Stimulated activated CD8-positive, alpha-beta memory T cell treated with anti-CD3 and anti-CD28 coated beads, Interleukin-15, amount 100 ng/mL, for 48 hours (primary cell): ENCODE results near the gene PARD3.

Source experiments
- DNase-seq, 2 donors: peaks; one replicate each; pipeline ENCODE4 v3.0.0-alpha.2; 2020; ENCODE audit warnings: low read depth in 2 of 2

PARD3 gene

GRCh38 chr10:34107626-34108516 lies 707.2 kb downstream of the PARD3 start:
- no peak for DNase-seq

- no peak for DNase-seq
These were observed 708.7 kb downstream of the PARD3 start for GRCh38 chr10:34106356-34106885.

- no peak for DNase-seq
These were observed 710.1 kb downstream of the PARD3 start for GRCh38 chr10:34104829-34105572.

DNA sequence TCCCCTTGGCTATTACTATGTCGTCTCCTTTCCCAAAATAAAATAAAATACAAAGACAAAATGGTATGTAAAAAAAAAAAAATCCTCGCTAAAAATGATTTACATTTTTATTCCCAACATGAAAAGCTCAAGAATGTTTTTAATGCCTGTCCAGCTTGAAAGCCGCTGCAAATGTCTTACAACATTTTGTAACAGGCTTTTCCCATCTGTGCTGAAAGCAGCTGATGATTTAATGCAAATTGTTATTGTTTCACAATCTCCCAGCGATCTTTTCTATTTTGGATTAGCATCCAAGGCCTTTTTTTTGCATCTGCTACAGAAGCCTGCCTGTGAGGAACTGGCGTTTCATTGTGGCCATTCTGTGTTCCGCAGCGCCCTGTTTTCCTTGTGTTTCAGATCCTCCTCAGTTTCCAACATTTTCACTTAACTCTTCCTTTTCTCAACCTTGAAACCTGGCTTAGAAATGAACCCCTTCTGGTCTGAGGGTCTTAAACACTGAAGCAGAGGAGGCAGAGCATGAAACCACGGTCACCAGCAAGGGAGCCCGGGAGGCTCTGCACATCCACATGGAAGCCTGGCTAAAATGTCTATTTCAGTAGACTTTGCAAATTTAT lies 712.1 kb downstream of the PARD3 start:
- DNase-seq = no peak

DNA sequence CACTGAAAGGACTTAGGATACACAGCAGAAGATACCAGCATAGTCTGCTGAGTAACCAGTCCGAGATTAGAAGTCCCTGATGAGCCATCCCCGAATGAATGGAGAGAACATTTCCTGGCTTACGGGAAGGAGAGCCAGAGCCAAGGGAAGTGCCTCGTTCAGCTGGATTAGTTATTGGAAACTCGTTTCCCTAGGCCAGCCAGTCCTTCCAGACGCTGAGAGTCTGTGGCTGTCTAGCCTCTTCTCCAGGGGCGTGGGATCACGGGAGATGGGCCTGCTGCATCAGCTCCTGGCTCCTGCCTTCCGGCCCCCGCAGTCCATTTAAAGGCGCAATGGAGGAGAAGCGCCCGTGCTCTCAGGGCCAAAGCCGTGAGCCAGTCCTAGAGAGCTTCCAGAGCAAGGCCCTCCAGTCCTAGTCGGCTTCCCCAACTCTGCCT lies 712.8 kb downstream of the PARD3 start:
- no peak for DNase-seq

DNA sequence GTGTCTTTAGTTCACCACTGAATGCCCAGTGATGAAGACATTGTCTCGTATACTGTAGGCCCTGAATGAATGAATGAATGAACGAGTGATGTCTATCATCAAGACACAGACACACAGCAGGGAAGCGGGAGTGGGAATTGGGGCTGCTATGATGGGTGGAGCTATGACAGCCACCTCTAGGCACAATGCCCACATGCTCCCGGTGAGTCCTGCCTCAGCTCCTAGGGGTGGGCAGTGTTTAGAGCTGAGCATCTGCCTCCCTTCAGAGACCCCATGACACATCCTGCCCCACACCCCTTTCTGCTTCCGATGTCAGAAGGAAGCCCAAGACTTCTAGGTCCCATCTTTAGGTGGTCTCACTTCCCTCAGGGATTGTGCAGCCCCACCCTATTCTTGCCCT lies 714.1 kb downstream of the PARD3 start:
- no peak for DNase-seq

DNA sequence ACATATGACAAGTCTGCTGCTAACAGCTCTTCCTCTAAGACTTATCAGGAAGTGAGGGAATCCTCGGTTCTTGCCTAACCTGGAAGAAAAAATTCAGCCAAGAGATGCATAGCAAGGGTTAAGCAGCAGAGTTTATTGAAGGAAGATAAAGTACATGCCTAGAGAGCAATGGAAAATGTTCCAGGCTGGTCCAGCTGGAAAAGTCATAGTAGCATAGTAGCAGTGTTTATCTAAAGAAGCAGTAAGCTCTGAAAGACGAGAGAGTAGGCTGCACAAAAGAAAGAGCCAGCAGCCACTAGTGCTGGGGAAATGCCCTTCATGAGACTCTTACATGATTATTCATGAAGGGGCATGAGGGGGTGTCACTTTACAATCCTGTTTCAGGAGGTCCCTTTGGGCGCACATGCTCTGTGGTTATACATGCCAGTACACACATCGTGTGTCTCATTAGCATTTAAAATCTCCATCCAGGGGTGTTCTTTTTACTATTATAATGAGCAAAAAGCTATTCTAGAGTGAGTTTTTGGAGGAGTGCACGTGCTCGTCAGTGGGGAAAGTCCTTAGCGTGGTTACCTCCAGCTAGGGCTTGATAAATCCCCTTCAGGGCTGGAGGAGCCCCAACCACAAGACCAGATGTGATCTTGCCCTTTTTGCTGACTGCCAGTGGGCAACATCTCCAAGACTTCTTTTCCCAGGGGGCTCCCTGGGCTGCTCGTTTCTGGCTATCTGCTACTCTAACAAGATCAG lies 716.1 kb downstream of the PARD3 start:
- DNase-seq = no peak

- DNase-seq = no peak
These were observed 717.4 kb downstream of the PARD3 start for GRCh38 chr10:34097682-34098081.

GRCh38 chr10:34094961-34095360 lies 720.1 kb downstream of the PARD3 start:
- DNase-seq = no peak

DNA sequence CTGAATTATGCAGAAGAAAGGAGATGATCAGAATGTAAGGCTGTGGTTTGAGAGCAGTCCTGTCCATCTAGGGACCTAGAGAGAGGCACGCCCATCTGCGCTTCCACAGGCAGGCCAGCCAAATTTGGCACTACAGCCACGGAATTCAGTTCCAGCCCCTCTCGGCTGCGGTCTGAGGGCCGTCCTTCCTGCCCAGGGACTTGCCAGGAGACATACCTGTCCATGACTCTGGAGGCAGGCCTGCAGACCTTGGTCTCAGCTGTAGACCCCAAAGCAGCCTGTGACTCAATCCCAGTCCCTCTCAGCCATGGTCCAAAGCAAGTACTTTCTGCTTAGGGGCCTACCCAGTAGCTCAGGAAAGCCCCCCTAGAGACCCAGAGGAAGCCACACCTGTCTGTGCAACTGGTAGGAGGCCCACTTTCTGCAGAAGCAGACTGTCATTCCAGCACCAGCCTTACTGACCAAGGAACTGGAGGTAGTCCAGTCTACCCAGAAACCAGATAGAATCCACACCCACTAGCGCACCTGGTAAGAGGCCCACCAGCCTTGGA lies 720.9 kb downstream of the PARD3 start:
- DNase-seq = no peak

DNA sequence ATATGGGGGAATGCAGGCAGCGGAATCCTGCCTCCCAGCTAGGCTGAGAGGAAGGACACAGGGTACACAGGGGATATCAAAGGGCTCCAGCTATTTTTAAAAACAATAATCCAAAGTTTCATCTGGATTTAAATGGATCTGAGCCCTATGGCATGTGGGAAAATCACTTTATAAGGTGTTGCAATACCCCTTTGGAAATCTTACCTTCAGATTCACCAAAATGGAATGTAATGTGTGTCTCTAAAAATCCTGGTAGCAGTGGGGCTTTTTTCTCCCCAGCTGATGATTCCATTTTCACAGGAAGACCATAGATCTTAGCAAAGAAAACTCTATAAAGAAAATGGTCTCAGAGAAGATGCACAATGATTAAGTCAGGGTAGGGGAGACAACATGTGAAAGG lies 722.2 kb downstream of the PARD3 start:
- no peak for DNase-seq

- no peak for DNase-seq
These were observed 723.4 kb downstream of the PARD3 start for GRCh38 chr10:34091635-34092195.

DNA sequence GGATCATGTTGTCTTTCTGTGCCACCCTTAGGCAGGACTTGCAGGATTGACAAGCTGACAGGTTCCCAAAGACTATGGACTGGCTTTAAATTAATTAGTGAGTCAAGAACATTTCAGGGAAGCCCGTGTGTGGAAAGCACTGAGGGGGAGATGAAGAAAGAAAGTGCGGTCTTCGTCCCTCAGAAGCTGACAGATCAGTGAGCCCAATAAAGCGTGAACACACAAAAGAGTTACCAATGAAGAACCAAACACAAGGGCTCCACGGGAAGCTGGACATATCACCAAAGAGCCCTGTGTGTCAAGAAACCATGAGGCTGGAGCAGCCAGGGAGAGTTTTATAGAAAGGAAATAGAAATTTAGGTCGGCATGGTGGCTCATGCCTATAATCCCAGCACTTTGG lies 725.8 kb downstream of the PARD3 start:
- DNase-seq = no peak

DNA sequence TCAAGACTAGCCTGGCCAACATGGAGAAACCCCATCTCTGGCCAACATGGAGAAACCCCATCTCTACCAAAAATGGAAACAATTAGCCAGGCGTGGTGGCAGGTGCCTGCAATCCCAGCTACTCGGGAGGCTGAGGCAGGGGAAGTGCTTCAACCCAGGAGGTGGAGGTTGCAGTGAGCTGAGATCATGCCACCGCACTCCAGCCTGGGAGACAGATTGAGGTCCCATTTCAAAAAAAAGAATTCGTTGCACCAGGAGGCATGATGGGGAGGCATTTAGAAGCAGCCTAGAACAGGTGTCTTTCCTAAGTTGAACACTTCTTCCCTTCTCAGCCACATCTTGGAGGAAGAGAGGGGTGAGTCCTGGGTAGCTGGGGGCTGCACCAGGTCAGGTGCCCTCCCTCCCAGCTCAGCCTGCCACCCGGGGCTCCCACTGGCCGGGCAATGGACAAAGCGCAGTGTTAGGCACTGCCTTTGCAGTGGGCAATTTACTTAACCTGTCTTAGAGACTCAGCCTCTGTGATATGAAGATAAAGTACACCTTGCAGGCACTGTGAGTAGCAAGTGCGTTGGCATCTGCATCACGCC lies 726.8 kb downstream of the PARD3 start:
- DNase-seq = no peak

- no peak for DNase-seq
These were observed 728.0 kb downstream of the PARD3 start for GRCh38 chr10:34087095-34087418.

- DNase-seq = no peak
These were observed 731.5 kb downstream of the PARD3 start for GRCh38 chr10:34083567-34083966.

GRCh38 chr10:34081948-34082347 lies 733.1 kb downstream of the PARD3 start:
- DNase-seq = no peak

DNA sequence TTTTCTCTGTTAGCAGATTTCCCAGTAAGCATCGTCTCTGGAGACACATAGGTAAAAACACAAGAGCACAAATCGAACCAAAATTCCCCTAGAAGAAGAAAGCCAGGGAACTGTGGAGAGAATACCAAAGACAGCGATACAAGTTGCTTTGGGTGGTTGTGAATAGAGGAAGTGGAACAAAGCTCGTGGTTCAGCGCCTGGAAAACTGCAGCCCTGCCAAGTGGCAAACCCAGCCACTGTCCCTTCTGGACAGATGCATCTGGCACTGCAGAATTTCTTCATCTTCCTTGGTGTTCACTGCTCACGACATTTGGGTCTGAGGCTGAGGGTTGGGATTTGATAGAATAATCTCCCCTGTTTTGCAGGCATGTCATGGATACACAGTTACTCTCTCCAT lies 733.8 kb downstream of the PARD3 start:
- no peak for DNase-seq

- DNase-seq = no peak
These were observed 734.4 kb downstream of the PARD3 start for GRCh38 chr10:34080485-34081346.
